Ascending aorta (tissue), 2 donors: Measurements from ENCODE around the gene KNL1. TPM values are rescaled to one million over a fixed set of nuclear protein-coding genes. Genes with fewer than 3 reads are reported as not detected.

ENCODE experiments used
- DNase-seq, 2 donors: peaks; one replicate each; pipeline ENCODE4 v3.0.0-alpha.2; 2019; ENCODE audit warnings: low spot score in 2 of 2
- H3K27ac ChIP-seq, 2 donors: fragments of 200-600 bp; sonication (generic); one replicate each; pipeline ENCODE4 v1.5.1; 2016 to 2017; ENCODE audit warnings: mild to moderate bottlenecking in 1 of 2
- H3K27me3 ChIP-seq: fragments of 200-600 bp; sonication (generic); one replicate; pipeline ENCODE4 v1.5.1; 2017
- H3K36me3 ChIP-seq, 2 donors: fragments of 200-600 bp; sonication (generic); one replicate each; pipeline ENCODE4 v1.5.1; 2016
- H3K4me1 ChIP-seq, 2 donors: fragments of 200-600 bp; sonication (generic); one replicate each; pipeline ENCODE4 v1.5.1; 2016 to 2017; ENCODE audit warnings: mild to moderate bottlenecking in 1 of 2
- H3K4me3 ChIP-seq, 2 donors: fragments of 200-600 bp; sonication (generic); one replicate each; pipeline ENCODE4 v1.5.1; 2016 to 2017; ENCODE audit warnings: mild to moderate bottlenecking in 1 of 2
- H3K9me3 ChIP-seq, 2 donors: fragments of 200-600 bp; sonication (generic); one replicate each; pipeline ENCODE4 v1.5.1; 2016
- CTCF ChIP-seq, 3 experiments: fragments of 200-600 bp in 2 of 3; fragments of 450-650 bp in 1 of 3; sonication (generic) in 2 of 3; IDR thresholded peaks; one replicate each; pipeline ENCODE4 v1.5.1; 2016 to 2019; ENCODE audit warnings: antibody characterized with exemption in 3 of 3, mild to moderate bottlenecking in 1 of 3, moderate library complexity in 1 of 3
- intact Hi-C: fragments of 100-400 bp; cut with DNase I; formaldehyde crosslinking; loops from one replicate; pipeline ENCODE4 v1.15.1; 2023
- total RNA-seq: library from RNA; depleted of rRNA; stranded (reverse); fragments of >200 nt; gene quantifications from one replicate; pipeline ENCODE4 v1.1.0, GENCODE V29; 2016

KNL1 gene
- total RNA-seq, 1 donor from 2014 or later: not detected

DNA sequence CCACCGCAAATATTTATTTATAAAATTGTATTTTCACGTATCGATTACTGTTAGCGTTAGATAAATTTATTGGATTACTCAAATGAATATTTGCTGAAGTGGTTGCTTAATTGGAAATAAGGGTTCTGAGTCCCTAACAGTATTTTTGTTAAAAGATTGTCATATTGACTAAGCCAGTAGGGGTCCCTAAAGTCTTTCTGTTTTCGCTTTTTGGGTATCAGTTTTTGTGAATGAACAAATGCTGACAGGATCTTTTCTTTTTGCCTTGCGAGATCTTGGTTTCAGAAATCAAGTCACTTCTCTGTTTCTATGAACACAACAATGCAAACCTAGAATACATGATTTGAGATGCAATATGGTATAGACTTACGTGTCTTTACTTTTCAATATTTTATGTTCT lies 108.0 kb downstream of the KNL1 start:
- no peaks in the 10 kb centered on the region for H3K27me3 ChIP-seq
- intact Hi-C loops: no loop called here
- no peaks in the 10 kb centered on the region for H3K4me1 ChIP-seq
- no peak overlapping the region for H3K27ac ChIP-seq
- no peaks in the 10 kb centered on the region for H3K36me3 ChIP-seq
- no peak overlapping the region for H3K4me3 ChIP-seq
- TF ChIP-seq CTCF (IDR thresholded peaks at IDR 0.05): no peak
- no peaks in the 10 kb centered on the region for H3K9me3 ChIP-seq
- no peak for DNase-seq

GRCh38 chr15:40706121-40706520 lies 112.1 kb downstream of the KNL1 start:
- H3K27ac ChIP-seq: no peak overlapping the region
- no peaks in the 10 kb centered on the region for H3K4me1 ChIP-seq
- no peaks in the 10 kb centered on the region for H3K36me3 ChIP-seq
- H3K9me3 ChIP-seq: no peaks in the 10 kb centered on the region
- no peaks in the 10 kb centered on the region for H3K27me3 ChIP-seq
- intact Hi-C loops: no loop called here
- no peak for TF ChIP-seq CTCF (IDR thresholded peaks at IDR 0.05)
- no peak overlapping the region for H3K4me3 ChIP-seq
- no peak for DNase-seq

Other genes with a start within 250 kb of the KNL1 start
- not detected for gene PHGR1, start 243.2 kb upstream of the KNL1 start, total RNA-seq
- gene DISP2, start 236.0 kb upstream of the KNL1 start, total RNA-seq: 0.32 TPM
- gene KNSTRN, start 211.5 kb upstream of the KNL1 start, total RNA-seq: 5.1 TPM
- gene IVD, start 188.5 kb upstream of the KNL1 start, total RNA-seq: 39.5 TPM
- gene BAHD1, start 153.3 kb upstream of the KNL1 start, total RNA-seq: 10.6 TPM
- gene CHST14, start 123.3 kb upstream of the KNL1 start, total RNA-seq: 22.0 TPM
- gene CCDC32, start 29.2 kb upstream of the KNL1 start, total RNA-seq: 16.4 TPM
- 2.4 TPM for gene RPUSD2, start 24.9 kb upstream of the KNL1 start, total RNA-seq
- not detected for gene RAD51, start 100.9 kb downstream of the KNL1 start, total RNA-seq
- 6.0 TPM for gene RMDN3, start 161.0 kb downstream of the KNL1 start, total RNA-seq
- gene GCHFR, start 169.8 kb downstream of the KNL1 start, total RNA-seq: 26.4 TPM
- not detected for gene C15orf62, start 175.7 kb downstream of the KNL1 start, total RNA-seq
- gene ZFYVE19, start 212.8 kb downstream of the KNL1 start, total RNA-seq: 61.0 TPM
- 26.2 TPM for gene DNAJC17, start 213.2 kb downstream of the KNL1 start, total RNA-seq
- not detected for gene PPP1R14D, start 234.5 kb downstream of the KNL1 start, total RNA-seq
- gene SPINT1, start 249.8 kb downstream of the KNL1 start, total RNA-seq: 1.5 TPM